Measurements from ENCODE around the gene C2orf42.
"Not testable (repeated sequence)": the region's sequence is repeated elsewhere in the genome, so short reads cannot be mapped to it uniquely, and the experiment has no call there.

C2orf42 gene

GRCh38 chr2:70131344-70132143 lies 59.3 kb downstream of the C2orf42 start:
- DNase-seq, result not testable (repeated sequence)

- DNase-seq, result no peak
Observed at GRCh38 chr2:70128005-70128404, 62.8 kb downstream of the C2orf42 start.

- peak; percentile 72 for DNase-seq
Observed at GRCh38 chr2:70126413-70126812, 64.4 kb downstream of the C2orf42 start.

DNA sequence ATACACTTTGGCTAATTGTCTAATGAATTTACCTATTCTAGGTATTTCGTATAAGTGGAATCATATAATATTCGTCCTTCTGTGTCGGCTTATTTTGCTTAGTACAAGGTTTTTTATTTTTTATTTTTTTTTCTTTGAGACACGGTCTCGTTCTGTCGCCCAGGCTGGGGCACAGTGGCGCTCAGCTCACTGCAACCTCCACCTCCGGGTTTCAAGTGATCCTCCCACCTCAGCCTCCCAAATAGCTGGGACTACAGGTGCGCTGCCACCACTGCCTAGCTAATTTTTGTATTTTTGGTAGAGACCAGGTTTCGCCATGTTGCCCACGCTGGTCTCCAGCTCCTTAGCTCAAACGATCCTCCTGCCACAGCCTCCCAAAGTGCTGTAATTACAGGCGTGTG lies 65.3 kb downstream of the C2orf42 start:
- no peak for DNase-seq

DNA sequence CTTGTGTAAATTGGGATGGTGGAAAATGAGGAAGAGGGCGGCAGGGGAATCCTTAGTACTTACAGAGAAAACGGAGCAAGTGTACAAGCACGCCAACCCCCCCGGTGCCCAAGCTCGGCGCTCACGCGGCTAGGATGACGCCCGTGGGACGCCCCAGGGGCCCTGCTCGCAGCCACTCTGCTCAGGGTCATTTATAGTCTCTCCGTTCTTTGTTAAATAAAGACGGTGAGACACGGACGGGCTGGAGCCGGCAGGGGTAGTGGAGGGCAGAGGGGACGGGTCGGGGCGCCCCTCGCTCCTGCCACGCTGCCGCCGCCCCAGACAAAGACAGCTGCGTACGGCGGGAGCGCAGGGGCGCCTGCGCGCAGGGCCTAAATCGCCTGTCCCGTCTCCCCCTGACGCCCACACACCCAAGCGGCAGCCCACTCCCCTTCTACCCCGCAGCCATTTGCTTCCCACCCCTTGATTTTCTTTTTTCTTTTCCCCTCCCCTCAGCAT lies 65.8 kb downstream of the C2orf42 start:
- DNase-seq, result peak; percentile 82

GRCh38 chr2:70123829-70124116 lies 67.0 kb downstream of the C2orf42 start:
- DNase-seq, result no peak

- no peak for DNase-seq
Observed at GRCh38 chr2:70123051-70123828, 67.6 kb downstream of the C2orf42 start.

GRCh38 chr2:70122470-70122869 lies 68.3 kb downstream of the C2orf42 start:
- DNase-seq, result no peak

DNA sequence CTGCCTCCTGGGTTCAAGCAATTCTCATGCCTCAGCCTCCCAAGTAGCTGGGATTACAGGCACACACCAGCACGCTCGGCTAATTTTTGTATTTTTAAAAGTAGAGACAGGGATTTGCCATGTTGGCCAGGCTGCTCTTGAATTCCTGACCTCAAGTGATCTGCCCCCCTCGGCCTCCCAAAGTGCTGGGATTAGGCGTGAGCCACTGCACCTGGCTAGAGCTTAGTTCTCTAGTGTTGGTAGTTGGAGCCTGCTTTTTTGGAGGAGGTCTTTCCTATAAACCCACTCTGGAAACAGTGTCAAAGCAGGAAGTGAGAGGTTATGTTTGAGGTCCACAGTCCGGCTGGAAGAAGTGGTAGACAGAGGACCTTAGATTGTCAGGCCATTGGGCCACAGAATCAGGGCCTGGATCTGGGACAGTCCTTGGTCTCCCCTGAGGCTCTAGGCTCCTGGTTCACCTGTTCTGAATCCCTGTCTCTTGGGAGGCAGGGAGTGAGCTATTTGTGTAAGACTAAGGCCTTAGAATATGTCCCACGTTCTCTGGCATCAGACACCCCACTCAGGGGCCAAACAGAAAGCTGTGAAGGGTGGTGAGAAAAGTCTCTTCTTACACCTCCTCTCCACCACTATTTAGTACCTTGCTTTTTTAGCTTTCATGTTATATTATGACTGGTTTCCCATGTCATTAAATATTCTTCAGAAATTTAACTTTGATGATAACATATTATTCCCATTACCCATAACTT lies 69.0 kb downstream of the C2orf42 start:
- no peak for DNase-seq

GRCh38 chr2:70118798-70119454 lies 71.9 kb downstream of the C2orf42 start:
- DNase-seq, result no peak

DNA sequence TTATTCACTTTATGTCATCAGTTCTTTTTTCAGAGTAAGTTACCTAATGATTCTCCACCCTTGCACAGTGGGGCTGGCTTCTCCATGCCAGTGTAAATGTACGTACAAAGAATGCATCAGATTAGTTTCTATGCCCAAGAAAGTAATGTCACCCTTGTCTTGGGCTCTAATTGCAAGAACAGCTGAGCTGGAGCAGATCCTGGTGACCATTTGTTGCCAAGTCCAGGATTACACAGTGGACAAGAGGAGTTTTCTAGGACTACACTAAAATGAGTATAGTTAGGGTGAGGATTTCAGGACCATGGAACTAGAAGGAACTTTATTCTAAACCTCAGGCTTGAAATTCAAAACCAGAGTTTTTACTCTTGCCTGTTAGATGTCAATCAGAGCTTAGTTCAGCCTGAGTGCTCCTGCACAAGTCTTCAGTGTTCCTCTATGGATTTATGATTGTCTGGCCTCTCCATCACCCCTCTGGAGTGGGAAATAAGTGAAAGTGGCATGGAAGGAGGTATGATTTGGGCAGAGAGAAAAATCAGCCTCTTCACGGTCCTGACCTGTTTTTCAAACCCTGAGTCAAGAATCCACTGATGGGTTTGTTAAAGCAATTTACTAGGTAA lies 73.8 kb downstream of the C2orf42 start:
- DNase-seq, result no peak

GRCh38 chr2:70115646-70116442 lies 75.0 kb downstream of the C2orf42 start:
- DNase-seq, result peak; percentile 69

DNA sequence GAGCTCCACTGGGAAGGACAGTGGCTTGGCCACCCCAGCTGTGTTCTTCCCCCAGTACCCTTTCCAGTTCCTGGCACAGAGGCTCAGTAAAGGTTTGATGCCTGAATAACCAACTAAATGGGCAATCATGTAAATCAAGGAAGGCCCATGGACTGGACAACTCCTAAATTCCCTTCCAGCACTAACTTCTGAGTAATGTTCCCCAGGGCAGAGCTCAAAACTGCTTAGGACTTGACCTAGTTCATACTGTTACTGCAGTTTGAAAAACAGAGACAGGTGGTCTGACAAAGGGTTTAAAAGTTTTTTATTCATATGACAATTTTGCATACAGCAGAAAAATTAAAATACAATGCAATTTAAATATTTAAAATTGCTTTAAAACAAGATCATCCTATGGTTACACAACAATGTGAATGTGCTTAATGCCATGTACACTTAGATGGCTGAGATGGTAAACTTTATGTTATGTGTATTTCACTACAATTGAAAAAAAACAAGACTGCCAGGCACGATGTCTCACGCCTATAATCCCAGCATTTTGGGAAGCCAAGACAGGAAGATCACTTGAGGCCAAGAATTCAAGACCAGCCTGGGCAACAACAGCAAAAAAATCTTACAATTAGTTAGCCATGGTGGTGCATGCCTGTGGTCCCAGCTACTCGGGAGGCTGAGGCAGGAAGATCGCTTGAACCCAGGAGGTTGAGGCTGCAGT lies 77.3 kb downstream of the C2orf42 start:
- no peak for DNase-seq

- no peak for DNase-seq
Observed at GRCh38 chr2:70111752-70112591, 78.8 kb downstream of the C2orf42 start.

DNA sequence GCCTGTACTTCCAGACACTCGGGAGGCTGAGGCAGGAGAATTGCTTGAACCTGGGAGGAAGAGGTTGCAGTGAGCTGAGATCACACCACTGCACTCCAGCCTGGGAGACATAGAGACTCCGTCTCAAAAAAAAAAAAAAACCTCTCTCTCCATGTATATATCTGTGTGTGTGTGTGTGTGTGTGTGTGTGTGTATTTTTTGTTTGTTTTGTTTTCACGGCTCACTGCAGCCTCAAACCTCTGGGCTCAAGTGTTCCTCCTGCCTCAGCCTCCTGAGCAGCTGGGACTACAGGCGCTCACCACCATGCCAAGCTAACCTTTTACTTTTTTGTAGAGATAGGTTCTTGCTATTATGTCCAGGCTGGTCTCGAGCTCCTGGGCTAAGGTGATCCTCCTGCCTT lies 80.4 kb downstream of the C2orf42 start:
- DNase-seq, result not testable (repeated sequence)

- not testable (repeated sequence) for DNase-seq
Observed at GRCh38 chr2:70106138-70106537, 84.7 kb downstream of the C2orf42 start.

DNA sequence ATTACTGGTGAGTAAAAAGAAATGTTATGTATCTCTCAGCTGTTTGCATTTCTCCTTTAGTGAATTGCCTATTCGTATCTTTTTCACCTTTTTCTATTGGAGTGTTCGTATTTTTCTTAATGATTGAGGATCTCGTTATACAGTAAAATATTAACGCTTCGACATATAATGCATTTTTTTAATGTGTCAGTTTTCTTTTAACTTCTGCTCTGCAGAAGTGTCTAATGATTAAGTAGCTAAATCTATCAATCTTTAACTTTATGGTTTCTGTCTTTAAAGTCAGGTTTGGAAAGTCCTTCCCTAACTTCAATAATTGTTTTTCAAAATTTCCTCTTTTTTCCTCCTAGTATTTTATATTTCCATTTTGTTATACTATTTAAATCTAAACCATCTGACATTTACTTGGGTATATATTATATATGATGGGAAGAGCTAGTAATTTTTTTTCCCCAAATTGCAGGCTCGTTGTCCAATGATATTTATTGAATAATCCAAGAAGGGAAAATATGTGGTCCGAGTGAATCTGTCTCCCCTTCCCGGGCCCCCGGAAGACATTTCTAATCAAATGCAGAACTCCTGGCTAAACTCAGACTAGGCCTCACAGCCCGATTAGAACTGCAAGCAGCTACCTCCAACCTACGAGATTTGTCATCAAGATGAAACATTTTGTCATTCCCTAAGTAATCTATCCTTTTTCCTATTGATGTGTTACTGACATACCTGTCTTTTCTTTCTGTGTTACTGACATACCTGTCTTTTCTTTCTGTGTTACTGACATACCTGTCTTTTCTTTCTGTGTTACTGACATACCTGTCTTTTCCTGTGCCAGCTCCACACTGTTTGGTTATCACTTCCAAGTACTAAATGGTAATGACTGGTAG lies 86.3 kb downstream of the C2orf42 start:
- DNase-seq, result peak; percentile 78

GRCh38 chr2:70103531-70104061 lies 87.2 kb downstream of the C2orf42 start:
- peak; percentile 48 for DNase-seq
